DND-41 (cell line): ENCODE data around the gene CNTRL.

Experiments
- EZH2 ChIP-seq: IDR thresholded peaks from 3 replicates; pipeline ENCODE4 v1.6.1; 2012; ENCODE audit warnings: borderline replicate concordance, low read depth, mild to moderate bottlenecking, moderate library complexity, low read length, inconsistent platforms; ENCODE audit not compliant: severe bottlenecking
- TF ChIP-seq, protein P1 (sequence below): IDR thresholded peaks from 2 replicates; pipeline ENCODE4 v1.5.1; 2012; ENCODE audit warnings: borderline replicate concordance, low read length, moderate library complexity, mild to moderate bottlenecking; ENCODE audit not compliant: poor library complexity, severe bottlenecking; ENCODE audit errors: extremely low read depth

GRCh38 chr9:121221664-121222055 lies 146.9 kb downstream of the CNTRL start:
- TF ChIP-seq, protein P1, sequence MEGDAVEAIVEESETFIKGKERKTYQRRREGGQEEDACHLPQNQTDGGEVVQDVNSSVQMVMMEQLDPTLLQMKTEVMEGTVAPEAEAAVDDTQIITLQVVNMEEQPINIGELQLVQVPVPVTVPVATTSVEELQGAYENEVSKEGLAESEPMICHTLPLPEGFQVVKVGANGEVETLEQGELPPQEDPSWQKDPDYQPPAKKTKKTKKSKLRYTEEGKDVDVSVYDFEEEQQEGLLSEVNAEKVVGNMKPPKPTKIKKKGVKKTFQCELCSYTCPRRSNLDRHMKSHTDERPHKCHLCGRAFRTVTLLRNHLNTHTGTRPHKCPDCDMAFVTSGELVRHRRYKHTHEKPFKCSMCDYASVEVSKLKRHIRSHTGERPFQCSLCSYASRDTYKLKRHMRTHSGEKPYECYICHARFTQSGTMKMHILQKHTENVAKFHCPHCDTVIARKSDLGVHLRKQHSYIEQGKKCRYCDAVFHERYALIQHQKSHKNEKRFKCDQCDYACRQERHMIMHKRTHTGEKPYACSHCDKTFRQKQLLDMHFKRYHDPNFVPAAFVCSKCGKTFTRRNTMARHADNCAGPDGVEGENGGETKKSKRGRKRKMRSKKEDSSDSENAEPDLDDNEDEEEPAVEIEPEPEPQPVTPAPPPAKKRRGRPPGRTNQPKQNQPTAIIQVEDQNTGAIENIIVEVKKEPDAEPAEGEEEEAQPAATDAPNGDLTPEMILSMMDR: no peak
- no peak for TF ChIP-seq EZH2
